ENCODE results near the gene HMGB2. TPM values are rescaled to one million over a fixed set of nuclear protein-coding genes. Genes with fewer than 3 reads are reported as not detected.

HMGB2 gene
- 131 TPM for polyA plus RNA-seq (ENCODE audit: insufficient read length)

DNA sequence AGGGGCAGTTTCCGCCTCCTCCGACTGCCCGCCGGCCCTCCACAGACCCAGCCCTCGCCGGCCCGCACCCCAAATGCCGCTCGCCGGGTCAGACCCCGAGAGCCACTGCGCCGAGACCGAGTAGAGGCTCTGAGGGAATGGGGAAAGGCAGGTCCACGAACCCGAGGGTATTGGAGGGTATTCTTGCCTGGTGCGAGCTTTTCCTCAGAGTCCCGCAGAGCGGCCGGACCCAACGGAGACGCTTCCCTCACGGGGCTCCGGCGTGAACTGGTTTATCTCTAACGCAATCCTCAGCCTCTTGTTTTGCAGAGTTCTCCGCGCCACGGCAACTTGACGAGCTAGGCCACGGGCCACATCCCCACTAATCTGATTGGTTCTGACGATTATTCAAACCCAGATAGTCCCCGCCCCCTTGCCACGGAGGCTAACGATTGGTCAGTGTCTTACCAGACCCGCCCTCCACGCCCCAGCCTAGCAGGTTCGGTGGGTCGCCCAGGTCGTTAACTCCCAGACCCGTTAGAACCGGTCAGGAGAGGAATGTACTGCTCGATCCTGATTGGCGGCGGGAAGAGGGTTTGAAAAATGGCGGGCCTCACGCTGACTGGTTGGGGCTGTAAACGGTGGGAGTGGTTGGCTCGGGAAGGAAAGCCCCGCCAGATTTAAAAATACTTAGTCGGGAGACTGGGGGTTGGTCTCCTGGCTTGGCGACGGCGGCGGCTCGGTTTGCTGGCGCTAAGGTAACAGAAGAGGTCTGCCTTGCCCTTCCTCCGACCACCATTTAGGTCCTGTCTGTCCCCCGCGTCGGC lies at the start of gene HMGB2:
Gene HMGB2, minus strand, starts transcription at position 274 of the 806 bp plus-strand sequence. CDS start 709 bp downstream, outside the sequence.
- DNase-seq: peak; percentile 100

DNA sequence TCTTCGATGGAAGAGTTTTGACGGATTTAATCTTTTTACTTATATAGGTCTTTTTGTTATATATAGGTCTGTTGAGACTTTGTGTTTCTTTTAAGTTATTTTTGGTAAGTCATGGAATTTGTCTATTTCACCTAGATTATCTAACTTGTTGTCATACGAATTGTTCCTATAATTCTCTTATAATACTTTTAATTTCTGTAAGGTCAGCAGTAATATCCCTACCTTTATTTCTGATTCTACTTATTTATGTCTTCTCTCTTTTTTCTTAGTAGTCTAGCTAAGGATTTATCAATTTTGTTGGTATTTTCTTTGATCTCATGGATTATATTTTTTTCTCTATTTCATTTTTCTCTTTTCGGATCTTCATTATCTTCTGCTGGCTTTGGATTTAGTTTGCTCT lies 48.2 kb upstream of the HMGB2 start:
- no peak for DNase-seq

- no peak for DNase-seq
Measured at GRCh38 chr4:173381610-173382009, 47.5 kb upstream of the HMGB2 start.

DNA sequence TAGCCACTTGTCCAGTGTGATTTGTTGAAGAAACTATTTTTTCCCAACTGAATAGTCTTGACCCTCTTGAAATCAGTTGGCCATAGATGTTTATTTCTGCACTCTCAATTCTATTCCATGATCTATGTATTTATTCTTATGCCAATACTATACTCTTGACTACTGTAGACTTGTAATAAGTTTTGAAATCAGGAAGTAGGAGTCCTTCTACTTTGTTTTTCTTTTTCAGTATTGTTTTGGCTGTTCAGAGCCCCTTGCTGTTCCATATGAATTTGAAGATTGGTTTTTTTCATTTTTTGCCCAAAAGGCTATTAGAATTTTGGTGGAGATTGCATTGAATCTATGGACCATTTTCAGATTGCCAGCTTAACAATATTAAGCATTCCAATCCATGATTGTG lies 46.8 kb upstream of the HMGB2 start:
- DNase-seq: no peak

DNA sequence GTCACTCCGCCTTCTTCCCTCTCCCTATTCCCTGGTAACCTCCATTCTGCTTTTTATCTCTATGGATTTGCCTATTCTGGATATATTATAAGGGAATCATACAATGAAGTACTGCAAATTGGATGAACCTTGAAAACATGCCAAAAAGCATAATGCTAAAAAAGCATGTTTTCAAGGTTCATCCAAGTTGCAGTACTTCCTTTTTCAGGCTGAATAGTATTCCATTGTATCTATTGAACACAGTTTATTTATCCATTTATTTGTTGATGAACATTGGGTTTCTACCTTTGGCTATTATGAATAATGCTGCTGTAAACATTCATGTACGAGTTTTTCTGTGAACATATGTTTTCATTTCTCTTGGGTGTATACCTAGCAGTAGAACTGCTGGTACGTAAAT lies 45.8 kb upstream of the HMGB2 start:
- DNase-seq: no peak

DNA sequence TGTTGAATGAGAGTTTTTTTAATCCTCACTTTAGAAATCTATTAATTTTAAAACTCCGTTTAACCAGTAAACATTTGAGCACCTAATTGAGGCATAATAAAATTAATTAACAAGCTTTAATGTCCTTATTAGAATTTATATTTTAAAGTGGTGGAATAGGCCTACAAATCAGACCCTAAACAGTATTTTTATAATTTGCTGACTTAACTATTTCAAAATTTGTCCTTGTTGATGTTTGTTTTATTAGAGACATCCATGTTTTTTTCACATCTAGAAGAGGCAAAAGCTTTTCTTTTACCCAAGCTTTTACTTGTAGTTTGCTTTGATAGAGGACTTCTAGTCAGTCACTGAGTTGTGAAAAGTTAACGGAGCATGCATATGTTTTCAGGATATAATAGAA lies 40.4 kb upstream of the HMGB2 start:
- DNase-seq: no peak

DNA sequence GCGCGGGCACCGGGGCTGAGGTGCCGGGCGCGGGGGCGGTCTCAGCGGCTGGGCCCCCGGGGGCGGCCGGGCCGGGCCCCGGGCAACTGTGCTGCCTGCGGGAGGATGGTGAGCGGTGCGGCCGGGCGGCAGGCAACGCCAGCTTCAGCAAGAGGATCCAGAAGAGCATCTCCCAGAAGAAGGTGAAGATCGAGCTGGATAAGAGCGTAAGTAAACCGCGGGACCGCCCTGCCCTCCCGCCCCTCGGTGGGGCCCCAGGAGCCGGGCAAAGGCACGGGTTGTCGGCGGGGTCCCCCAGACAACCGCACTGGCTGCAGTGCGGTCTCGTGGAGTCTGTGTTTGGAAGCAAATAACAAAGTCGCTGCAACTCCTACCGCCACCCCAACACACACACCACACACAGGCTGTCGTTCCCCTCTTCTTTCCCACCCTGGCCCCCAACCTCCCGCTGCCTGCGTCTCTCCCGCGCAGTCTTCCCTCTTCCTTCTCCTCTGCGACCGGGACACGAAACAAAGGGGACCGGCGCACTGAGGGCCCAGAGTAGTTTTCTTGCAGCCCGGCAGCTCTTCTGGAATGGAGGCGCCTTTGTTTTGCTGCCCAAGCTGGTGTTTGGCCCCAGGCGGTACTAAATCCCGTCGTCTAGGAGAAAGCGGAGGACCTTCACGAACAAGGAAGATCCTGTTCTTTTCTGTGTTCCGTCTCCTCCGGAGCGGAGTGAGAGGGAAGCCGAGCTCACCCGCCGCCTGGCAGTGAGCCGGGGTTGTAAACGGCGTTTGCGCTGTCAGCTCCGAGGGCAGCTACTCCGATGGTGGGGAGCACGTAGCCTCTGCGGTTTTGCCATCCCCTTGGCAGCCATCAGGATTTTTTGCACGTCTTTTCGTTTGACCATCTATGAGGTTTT lies 37.4 kb upstream of the HMGB2 start:
- DNase-seq: peak; percentile 86

DNA sequence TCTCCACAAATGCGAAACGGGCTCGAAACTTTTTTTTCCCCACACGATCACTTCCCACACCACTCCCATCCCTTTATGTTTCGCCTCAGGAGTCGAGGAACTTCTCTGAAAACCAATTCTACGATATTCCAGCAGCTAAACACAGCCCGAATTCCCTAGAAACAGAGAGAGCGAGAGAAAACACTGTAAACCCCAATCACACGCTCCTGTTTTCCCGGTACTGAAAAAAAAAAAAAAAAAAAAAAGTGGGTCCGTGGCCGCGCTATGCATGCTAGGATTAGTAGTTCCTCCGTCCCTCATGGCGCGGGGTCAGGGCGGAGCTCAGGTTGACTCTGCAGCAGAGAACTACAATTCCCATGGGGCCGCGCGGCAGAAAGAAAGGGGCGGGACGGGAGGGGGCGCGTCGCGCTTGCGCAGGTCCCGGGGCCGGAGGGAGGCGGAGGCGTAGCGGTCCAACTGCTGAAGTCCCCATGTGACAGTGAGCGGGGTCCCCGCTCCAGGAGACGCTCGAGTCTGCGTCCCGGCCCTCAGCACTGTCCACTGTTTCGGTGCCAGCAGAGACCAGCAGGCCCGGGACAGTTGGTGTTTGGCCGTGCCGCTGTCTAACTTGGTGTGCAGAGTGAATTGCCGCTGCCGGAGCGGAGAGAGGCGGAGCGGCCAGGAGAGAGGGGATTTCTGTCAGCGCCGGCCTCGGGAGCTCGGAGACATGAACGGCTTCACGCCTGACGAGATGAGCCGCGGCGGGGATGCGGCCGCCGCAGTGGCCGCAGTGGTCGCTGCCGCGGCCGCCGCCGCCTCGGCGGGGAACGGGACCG lies 36.5 kb upstream of the HMGB2 start, which contains the start of gene SAP30:
Gene SAP30, plus strand, starts transcription at position 478 of the 815 bp plus-strand sequence. Its CDS starts 229 bp downstream, at position 707.
- DNase-seq: peak; percentile 99

DNA sequence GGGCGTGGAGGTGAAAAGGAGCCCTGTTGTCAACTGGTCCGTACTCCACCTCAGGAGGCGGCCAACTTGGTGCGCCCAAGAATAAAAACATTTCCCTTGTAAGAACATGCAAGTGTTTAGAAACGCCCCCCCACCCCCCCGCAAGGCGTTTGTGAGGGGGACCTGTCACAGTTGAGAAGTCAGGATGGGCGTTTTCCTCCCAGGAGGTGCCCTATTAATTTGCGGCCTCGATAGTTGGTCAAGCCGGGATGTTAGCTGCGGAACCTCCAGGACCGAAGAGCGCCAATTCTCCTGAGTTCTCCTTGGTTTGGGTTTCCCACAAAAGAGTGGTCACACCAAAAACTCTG lies 35.9 kb upstream of the HMGB2 start:
- no peak for DNase-seq

DNA sequence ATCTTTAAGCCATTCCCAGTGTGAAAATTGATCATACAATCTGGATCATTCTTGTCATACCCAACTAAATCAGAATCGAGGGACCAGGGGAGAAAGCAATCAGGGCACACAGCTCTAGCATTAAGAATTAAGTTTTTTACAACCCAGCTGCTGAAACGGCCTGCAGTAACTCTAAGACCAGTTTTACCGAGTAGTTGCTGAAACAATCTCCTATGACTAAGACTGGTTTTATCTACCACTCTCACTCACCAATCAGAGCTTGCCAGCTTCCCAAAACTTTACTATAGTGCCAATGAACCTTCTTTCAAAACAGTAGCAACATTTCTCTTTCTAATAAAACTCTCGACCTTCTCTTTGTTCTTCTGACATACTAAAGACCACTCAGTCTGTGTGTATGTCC lies 33.8 kb upstream of the HMGB2 start:
- no peak for DNase-seq

DNA sequence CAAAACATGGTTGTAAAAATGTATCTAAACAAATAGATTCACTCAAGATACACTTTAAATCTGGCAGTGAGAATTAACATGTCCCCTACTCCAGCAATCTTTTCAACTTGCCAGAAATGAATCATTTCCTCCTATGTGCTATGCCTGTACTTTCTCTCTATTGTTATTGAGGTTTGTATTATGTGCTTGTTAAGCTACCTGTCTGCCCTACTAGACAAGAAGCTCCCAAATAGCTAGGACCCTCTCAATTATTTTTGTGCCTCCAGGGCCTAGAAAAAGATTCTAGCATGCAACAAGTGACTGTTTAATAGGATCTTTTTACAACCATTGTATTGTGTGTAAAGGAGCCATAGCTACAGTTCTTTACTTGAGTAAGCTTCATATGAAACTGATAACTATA lies 33.1 kb upstream of the HMGB2 start:
- DNase-seq: no peak

GRCh38 chr4:173365359-173365996 lies 31.3 kb upstream of the HMGB2 start:
- DNase-seq: no peak

DNA sequence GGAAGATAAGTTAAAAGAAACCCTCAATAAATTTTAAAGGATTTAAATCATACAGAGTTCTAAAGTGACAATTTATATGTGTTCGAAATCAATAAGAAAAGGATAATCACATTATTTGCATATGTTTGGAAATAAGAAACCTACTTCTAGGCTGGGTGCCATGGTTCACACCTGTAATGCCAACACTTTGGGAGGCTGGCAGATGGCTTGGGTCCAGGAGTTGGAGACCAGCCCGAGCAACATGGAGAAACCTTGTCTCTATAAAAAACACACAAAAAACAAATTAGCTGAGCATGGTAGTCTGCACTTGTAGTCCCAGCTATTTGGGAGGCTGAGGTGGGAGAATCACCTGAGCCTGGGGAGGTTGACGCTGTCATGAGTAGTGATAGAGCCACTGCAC lies 28.5 kb upstream of the HMGB2 start:
- DNase-seq: no peak

DNA sequence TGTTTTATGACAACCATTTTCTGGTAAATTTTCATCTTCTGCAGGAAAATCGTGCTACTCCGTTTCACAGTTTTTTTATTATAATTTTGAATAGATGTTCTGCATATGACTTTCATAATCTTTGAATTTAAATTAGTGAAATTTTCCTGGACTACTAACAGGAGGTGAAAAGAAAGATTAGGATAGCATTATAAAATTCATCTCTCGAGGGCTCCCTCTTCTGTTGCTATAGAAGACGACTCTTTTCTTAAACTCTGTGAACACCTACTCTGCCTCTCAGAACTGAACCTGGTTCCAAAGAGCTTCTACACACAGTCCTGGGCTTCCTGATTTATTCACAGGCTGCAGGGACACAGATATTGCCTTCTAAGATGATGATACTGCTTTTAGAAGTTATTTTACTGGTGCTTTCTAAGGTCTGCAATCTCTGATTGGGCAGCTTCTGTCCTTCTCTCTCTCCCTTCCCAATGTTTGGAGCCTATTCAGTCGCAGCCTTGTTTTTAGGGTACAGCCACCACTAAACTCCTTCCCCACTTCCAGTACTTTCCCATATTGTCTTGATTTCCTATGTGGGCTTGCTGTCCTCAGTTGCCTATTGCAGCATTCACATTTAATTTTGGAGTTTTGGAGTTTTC lies 26.5 kb upstream of the HMGB2 start:
- no peak for DNase-seq

DNA sequence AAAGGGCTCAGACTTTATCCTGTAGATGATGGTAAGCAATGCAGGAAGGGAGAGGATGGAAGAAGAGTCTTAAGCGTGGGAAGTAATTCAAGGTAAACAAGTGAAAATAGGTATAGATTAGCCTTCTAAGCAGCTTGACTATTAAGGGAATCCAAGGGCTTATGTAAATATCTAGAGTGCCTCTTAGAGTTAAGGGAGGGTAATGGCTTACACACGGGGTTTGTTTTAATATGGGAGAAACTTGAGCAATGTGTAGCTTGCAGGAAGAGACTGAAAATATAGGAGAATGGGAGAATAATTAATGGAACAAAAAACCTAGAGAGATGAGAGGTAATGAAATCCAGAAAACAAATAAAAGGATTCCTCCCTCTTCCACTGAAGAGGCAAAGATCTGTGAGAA lies 23.8 kb upstream of the HMGB2 start:
- DNase-seq: no peak

DNA sequence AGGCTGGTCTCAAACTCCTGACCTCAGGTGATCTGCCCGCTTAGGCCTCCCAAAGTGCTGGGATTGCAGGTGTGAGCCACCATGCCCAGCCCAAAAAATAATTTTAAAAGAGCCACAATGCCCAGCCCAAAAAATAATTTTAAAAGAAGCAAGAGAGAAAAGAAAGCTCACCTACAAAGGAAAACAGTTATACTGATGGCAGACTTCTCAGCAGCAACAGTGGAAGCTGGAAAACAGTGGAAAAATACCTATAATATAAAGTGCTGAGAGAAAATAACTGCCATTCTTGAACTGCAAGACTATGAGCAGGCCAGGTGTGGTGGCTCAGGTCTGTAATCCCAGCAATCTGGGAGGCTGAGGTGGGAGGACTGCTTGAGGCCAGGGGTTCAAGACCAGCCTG lies 13.3 kb upstream of the HMGB2 start:
- DNase-seq: no peak

DNA sequence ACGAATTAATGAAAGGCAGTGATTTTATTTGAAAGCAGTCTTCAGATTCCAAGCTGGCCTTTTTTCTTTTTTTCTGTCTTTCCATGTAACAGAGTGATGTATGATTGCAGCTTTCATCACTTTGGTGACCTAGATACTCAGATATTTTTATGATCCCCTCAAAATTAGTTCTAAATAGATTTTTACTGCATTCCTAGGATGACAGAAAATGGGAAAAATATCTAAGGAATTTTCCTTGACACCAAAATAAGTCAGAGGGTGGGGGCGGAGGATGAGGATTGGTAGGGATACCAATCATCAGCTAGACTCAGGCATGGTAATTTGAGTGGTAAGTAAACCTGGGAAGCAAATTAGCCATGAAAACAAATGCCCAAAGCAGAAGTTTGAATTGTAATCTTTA lies 11.9 kb upstream of the HMGB2 start:
- DNase-seq: no peak

- DNase-seq: no peak
Measured at GRCh38 chr4:173345648-173346047, 11.5 kb upstream of the HMGB2 start.

DNA sequence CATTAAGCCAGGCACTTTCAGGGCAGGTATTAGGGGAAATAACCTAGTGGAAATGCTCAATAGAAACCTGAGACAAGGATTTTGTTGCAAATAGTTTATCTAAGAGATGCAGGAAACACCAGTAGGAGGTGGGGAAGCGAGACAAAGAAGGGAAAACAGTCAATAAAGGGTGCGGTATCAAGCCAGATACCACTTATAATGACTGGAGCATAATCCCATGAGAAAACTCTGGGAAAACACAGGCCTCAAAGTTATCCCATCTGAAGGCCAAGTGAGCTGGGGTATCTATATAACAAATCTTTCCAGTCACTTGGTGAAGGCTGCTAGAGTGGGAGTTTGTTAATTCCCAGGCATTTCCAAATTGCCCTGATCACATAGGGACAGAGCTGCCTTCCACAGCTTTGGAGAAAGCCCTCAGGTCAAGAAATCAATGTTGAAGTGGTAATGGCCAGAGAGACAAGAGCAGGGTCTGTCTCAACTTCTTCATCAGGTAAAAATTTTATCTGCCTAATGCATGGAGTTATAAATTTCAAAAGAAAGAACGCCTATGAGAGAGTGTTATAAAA lies 9.8 kb upstream of the HMGB2 start:
- DNase-seq: no peak

DNA sequence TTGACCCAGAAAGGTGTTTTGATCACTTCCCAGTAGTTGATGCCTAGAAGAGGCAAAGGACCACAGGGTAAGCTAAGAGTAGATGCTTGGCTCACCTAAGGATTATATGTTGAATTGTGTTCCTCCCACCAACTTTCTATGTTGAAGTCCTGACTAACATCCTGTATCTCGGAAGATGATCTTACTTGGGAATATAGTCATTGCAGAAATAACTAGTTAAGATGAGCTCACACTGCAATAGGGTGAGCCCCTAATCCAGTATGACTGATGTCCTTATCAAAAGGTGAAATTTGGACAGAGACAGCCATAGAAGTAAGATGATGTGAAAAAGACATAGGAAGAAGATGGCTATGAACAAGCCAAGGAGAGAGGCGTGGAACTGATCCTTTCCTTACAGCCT lies 3.3 kb upstream of the HMGB2 start:
- DNase-seq: no peak

All from hindlimb muscle (tissue), 1 donor.